Hypothalamus (tissue), 51 donors: ENCODE results near the gene HOOK2.

Experiments used
- DNase-seq, 51 donors: peaks; one replicate each; lab custom pipeline; 2025; lab: John Stamatoyannopoulos, UW

HOOK2 gene

DNA sequence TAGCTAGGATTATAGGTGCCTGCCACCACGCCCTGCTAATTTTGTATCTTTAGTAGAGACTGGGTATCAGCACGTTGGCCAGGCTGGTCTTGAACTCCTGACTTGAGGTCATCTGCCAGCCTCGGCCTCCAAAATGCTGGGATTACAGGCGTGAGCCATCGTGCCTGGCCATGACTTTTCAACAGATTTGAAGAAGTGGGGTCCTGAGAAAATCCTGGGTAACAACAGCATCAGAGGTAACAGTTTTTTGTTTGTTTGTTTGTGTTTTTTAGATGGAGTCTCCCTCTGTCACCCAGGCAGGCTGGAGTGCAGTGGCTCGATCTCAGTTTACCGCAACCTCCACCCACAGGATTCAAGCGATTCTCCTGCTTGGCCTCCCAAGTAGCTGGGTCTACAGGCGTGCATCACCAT lies 19.6 kb upstream of the HOOK2 start:
- no peak for DNase-seq

GRCh38 chr19:12794196-12794941 lies 19.0 kb upstream of the HOOK2 start:
- no peak for DNase-seq

DNA sequence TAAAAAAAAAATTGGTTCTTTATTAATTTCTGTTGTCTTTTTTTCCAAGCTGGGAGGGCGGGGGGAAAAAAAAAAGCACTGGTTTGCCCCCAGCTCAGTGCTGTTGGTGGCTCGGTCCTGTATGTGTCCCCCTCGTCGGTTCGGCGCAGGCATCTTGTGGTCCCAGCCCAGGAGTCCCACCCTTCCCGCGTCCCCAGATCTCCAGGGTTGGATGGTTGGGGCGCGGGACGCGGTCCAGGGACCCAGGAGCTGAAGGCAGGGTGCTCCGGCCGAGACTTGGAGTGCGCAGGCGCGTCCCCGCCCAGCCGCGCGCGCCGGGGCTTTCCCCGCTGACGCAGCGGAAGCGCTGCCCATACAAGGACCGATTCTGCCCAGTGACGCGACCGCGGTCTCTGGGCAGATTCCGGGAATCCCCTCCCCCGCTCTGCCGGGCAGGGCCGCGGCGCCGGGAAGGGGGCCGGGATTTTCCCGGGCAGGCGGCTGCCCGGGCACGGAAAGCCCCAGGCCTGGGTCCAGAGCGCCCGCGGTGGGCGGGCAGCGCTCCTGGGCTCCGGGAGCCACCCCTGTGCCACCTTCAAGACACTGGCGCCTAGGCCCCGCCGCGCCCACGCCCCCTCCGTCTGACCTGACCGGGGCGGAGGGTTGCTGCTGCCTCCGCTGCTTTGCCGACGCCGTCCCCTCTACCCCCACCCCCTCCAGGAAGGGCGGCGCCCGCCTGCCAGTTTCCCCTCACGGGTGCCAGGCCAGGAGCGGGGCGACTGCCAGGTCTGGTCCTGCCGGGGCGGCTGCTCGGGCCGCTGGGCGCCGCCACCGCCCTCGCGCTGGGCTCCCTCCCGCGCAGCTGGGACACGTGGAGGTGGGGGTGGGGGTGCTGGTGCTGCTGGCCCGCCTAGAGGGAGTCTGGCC lies 18.2 kb upstream of the HOOK2 start:
- peak; percentile 39 to 96 (median 90) for DNase-seq

DNA sequence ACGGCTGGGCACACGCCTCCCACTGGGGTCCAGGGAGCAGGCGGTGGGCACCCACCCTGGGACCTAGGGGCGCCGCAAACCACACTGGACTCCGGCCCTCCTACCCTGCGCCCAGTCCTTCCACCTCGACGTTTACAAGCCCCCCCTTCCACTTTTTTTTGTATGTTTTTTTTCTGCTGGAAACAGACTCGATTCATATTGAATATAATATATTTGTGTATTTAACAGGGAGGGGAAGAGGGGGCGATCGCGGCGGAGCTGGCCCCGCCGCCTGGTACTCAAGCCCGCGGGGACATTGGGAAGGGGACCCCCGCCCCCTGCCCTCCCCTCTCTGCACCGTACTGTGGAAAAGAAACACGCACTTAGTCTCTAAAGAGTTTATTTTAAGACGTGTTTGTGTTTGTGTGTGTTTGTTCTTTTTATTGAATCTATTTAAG lies 17.5 kb upstream of the HOOK2 start:
- DNase-seq: peak in 8 of 51 donors; percentile 37 to 66 (median 42)

GRCh38 chr19:12792051-12792852 lies 16.9 kb upstream of the HOOK2 start:
- DNase-seq: peak in 43 of 51 donors; percentile 19 to 77 (median 52)

DNA sequence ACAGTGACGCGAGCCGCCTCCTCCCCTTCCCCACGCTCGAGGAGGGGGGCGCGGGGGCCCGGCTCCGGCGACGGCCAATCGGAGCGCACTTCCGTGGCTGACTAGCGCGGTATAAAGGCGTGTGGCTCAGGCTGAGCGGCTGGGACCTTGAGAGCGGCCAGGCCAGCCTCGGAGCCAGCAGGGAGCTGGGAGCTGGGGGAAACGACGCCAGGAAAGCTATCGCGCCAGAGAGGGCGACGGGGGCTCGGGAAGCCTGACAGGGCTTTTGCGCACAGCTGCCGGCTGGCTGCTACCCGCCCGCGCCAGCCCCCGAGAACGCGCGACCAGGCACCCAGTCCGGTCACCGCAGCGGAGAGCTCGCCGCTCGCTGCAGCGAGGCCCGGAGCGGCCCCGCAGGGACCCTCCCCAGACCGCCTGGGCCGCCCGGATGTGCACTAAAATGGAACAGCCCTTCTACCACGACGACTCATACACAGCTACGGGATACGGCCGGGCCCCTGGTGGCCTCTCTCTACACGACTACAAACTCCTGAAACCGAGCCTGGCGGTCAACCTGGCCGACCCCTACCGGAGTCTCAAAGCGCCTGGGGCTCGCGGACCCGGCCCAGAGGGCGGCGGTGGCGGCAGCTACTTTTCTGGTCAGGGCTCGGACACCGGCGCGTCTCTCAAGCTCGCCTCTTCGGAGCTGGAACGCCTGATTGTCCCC lies 16.1 kb upstream of the HOOK2 start, which contains the start of gene JUNB:
JUNB (plus strand) TSS at position 142 of the 706 bp plus-strand sequence; CDS start at position 428, 286 bp downstream.
- DNase-seq: peak; percentile 75 to 99 (median 97)

GRCh38 chr19:12790628-12791344 lies 15.4 kb upstream of the HOOK2 start:
- peak in 6 of 51 donors; percentile 7 to 66 (median 36) for DNase-seq

- peak in 49 of 51 donors; percentile 25 to 97 (median 92) for DNase-seq
Observed at GRCh38 chr19:12789904-12790619, 14.7 kb upstream of the HOOK2 start.

GRCh38 chr19:12789098-12789903 lies 13.9 kb upstream of the HOOK2 start:
- peak in 5 of 51 donors; percentile 38 to 70 (median 44) for DNase-seq

DNA sequence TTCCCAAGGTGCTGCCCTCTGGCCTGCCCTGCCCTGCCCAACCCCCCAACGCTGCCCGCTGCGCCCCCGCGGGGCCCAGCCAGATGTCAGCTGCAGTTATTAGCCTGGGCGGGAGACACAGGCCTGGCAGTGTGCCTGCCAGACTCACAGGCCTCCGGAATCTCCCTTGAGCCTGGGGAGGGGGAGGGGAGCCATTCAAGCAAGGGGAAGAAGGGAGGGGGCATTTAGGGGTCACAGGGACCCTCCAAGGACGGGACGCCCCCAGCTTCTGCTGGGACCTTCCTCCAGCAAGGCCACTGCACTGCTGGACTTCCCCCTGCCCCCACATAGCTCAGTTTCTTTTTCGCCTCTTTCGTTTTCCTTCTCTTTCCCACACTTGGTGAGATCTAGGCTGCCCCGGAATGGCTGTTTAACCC lies 13.3 kb upstream of the HOOK2 start:
- peak in 41 of 51 donors; percentile 14 to 78 (median 49) for DNase-seq

- DNase-seq: no peak
Observed at GRCh38 chr19:12788042-12788681, 12.8 kb upstream of the HOOK2 start.

- no peak for DNase-seq
Observed at GRCh38 chr19:12787458-12787857, 12.1 kb upstream of the HOOK2 start.

DNA sequence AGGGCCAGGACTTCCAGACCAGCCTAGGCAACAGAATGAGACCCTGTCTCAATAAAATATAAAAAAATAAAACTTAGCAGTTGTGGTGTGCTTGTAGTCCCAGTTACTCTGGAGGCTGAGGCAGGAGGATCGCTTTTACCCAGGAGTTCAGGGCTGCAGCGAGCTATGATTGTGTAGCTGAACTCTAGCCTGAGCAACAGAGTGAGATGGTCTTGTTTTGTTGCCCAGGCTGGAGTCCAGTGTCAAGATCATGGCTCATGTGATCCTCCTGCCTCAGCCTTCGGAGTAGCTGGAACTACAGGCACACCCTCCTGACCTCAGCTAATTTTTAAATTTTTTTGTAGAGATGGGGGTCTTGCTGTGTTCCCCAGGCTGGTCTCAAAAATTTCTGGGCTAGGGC lies 11.6 kb upstream of the HOOK2 start:
- DNase-seq: no peak

- peak in 41 of 51 donors; percentile 14 to 74 (median 62) for DNase-seq
Observed at GRCh38 chr19:12786141-12786870, 11.0 kb upstream of the HOOK2 start.

DNA sequence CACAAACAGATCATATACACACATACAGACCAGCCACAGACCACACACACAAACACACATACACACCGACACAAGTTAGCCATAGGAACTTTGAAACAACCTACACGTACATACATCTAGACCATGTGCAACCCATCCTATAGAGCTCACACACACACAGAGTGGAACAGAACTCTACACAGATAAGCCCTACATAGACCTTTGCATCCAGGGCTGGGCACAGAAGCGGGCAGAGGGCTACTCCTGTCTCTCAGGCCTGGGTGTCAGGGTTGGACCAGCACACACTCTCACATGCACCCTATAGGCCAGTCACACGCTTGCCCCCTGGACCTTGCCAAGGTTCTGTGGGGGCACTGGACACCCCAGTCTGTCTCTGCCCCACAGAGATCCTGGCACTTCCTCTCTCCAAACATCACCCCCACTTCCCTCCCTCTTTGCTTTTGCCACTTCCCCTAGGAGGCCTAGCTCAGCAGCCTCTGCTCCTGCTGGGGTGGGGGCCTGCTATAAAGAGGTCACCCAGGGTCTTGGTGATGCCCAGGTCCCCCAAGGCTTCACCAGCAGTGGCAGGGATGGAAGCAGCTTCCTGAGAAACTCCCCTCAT lies 10.2 kb upstream of the HOOK2 start:
- DNase-seq: peak in 10 of 51 donors; percentile 9 to 34 (median 22)
